GM23248 (cell line): Measurements from ENCODE around the gene DRD4.

ENCODE experiments used
- EZH2 ChIP-seq: fragments of 200-600 bp; sonication (generic); IDR thresholded peaks from 2 replicates; pipeline ENCODE4 v1.6.1; 2018; ENCODE audit warnings: antibody characterized with exemption, mild to moderate bottlenecking; ENCODE audit not compliant: insufficient read depth, poor library complexity, severe bottlenecking
- EZH2phosphoT487 ChIP-seq: fragments of 200-600 bp; sonication (generic); IDR thresholded peaks from 2 replicates; pipeline ENCODE4 v1.6.1; 2018; ENCODE audit warnings: antibody characterized with exemption, moderate library complexity, mild to moderate bottlenecking, low read depth; ENCODE audit not compliant: insufficient read depth

DNA sequence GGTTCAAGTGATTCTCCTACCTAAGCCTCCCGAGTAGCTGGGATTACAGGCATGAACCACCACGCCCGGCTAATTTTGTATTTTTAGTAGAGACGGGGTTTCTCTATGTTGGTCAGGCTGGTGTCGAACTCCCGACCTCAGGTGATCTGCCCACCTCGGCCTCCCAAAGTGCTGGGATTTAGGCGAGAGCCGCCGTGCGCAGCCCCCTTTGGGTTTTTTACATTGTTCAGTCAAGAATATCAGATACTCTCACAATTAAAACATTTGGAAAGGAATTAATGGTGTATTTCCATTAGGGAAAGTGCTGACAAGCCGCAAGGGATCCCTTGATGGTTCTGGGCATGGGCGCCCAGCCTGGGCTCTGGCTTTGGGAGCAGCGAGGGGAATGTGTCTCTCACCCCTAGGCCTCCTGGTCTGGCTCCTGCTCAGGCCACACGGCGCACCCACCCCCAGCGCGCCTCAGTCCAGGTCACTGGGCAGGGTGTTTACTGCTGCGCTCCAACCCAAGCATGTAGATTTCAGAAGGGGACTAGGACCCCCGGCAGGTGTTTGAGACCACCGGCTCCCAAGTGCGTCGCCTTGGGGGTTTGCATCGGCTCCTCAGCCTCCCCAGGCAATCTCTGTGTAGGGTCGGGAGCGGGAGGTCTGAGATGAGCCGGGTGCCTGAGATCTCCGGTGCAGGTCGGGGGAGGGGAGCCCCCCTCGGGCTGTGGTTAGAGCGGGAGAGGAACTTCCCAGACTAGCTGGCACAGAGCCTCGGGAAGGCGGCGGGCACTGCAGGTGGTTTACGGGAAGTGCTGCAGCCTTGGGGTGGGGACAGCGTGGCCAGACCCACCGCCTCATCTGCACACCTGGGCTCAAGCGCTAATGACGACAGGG, 20.5 kb upstream of the DRD4 start:
- TF ChIP-seq EZH2phosphoT487 (no peak), EZH2 (no peak)
